Muscle of leg (tissue), 11 donors: Measurements from ENCODE around the gene CRIP1. TPM values are rescaled to one million over a fixed set of nuclear protein-coding genes. Genes with fewer than 3 reads are reported as not detected.

Source experiments
- DNase-seq: peaks from one replicate; pipeline ENCODE4 v3.0.0; 2013
- H3K27ac ChIP-seq: one replicate; pipeline ENCODE4 v1.5.1; 2013; ENCODE audit warnings: mild to moderate bottlenecking, low read length, control low read depth
- H3K27me3 ChIP-seq: one replicate; pipeline ENCODE4 v1.6.1; 2013; ENCODE audit warnings: low read length; ENCODE audit not compliant: control insufficient read depth, insufficient read depth
- H3K36me3 ChIP-seq: one replicate; pipeline ENCODE4 v1.6.1; 2013; ENCODE audit warnings: low read length; ENCODE audit not compliant: control insufficient read depth, insufficient read depth
- H3K4me1 ChIP-seq: one replicate; pipeline ENCODE4 v1.6.1; 2013; ENCODE audit warnings: low read length; ENCODE audit not compliant: control insufficient read depth, insufficient read depth
- H3K4me3 ChIP-seq: one replicate; pipeline ENCODE4 v1.5.1; 2013; ENCODE audit warnings: low read length, control low read depth
- H3K9me3 ChIP-seq: replicated peaks from 2 replicates; pipeline ENCODE4 v1.6.1; 2013; ENCODE audit warnings: low read depth, low read length; ENCODE audit not compliant: control insufficient read depth
- WGBS: methylation state at CpG from one replicate; pipeline ENCODE4 v1.1.5; 2013; ENCODE audit warnings: missing lambda C conversion rate; ENCODE audit not compliant: insufficient coverage; 5-methylcytosine and 5-hydroxymethylcytosine counted together
- polyA plus RNA-seq, 8 donors: library from polyadenylated mRNA; unstranded; fragments of 120-200 nt; gene quantifications; one replicate each; pipeline versions ENCODE4 v1.2.1 to v1.2.3, GENCODE V29; 2013; ENCODE audit warnings: inconsistent platforms in 1 of 8, low replicate concordance in 1 of 8; ENCODE audit not compliant: insufficient read length in 8 of 8, insufficient read depth in 1 of 8
- total RNA-seq: library from RNA; stranded (reverse); fragments of 120-200 nt; gene quantifications from one replicate; pipeline ENCODE4 v1.2.4, GENCODE V29; 2013

CRIP1 gene
- total and polyA plus RNA-seq, 9 donors: 32.6 to 64.4 (median 56.2) TPM

DNA sequence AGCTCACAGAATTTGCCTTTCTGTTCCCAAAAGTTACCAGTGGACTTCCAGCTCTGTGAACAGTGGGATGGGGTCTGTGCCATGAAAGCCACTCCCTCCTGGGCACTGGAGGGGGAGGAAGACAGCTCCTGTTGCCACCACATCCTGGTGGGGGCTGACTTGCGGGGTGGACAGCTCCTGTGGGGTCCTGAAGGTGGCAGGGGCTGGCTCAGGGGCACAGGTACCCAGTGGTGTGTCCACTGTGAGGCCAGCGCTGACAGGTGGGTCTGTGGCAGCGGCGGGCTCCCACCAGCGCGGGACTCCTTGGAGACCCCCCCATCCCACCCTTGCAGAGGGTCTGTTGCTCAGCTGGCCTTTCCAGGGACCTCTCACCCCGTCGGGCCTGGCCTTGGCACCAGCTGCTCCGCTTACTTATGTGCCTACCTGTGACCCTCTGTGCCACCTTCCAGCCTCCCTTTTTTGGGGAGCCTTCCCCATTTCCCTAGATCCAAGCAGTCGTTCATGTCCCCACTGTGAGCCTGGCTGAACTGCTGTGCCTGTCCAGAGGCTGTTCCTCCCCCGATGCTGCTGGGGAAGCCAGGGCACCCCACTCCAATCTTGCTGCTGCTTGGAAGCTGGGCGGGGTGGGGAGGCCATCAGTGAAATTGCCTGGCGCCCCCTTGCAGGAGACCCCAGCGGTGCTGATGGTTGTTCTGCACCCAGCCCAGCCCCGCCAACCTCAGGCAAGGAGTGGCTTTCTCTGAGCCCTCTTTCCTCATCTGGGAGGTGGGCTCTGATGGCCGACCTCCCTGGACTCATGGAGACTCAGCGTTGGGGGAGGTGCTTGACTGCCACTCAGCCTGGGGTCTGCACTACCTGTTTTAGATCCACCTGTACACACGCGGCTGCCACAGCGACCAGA is 6.5 kb downstream of the CRIP1 start:
- no peak overlapping the region for H3K4me3 ChIP-seq
- H3K27ac ChIP-seq: no peak overlapping the region
- peak; percentile 46 for DNase-seq
- H3K36me3 ChIP-seq: peaks cover 7% of the 10 kb centered on the region
- no peaks in the 10 kb centered on the region for H3K27me3 ChIP-seq
- H3K9me3 ChIP-seq: no peaks in the 10 kb centered on the region
- H3K4me1 ChIP-seq: peaks cover 32% of the 10 kb centered on the region
- WGBS: 86% methylated on average over 17 of the region's 20 CpGs

DNA sequence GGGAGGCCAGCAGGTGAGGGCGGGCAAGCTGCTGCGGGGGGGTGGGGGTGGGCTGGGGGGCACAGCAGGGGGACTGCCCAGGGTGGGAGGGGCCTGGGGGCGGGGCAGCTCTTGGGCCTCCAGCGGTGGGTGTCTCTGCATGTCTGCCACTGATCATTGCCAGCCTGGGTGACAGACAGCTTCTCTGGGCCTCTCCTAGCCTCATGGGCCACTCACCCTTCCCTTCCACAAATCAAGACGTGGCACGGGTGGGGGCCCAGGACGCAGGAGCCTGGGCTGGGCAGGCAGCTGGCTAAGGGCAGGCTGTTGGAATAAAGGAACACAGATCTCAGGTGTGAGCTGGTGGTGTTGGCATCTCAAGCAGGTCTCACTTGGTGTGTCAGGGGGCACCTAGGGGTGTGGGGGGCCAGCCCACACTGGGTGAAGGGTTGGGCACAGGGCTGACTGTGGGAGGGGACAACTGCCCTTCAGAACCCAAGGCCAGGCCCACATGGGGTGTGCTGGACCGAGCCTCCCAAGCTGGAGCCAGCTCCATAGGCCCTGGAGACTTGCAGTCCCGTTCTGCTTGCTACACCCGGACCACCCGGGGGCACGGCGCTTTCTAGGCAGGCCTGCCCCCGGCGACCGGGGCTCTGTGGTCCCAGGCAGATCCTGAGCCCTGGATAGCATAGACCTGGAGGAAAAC is 7.4 kb downstream of the CRIP1 start:
- peak; percentile 20 for DNase-seq

DNA sequence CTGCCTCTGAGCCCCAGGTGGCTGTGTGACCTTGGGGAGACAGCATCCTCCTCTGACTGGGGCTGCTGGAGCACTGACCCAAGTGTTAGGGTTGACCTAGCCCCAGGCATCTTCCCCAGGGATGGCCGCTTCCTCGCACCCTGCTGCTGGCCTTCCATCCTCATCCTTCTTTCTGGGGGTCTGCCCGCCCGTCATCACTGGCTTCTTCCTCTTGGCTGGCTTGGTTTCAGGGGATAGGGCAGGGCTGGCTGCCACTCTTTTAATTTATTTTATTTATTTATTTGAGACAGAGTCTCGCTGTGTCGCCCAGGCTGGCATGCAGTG is 7.9 kb downstream of the CRIP1 start:
- DNase-seq: no peak
- 100% methylated on average over 3 of the region's 6 CpGs for WGBS
- H3K4me1 ChIP-seq: peaks cover 29% of the 10 kb centered on the region
- H3K27me3 ChIP-seq: no peaks in the 10 kb centered on the region
- no peak overlapping the region for H3K4me3 ChIP-seq
- H3K36me3 ChIP-seq: peaks cover 15% of the 10 kb centered on the region
- H3K9me3 ChIP-seq: no peaks in the 10 kb centered on the region
- H3K27ac ChIP-seq: no peak overlapping the region

More for the DNA sequence above, 7.4 kb downstream of the CRIP1 start:
- Histone ChIP-seq H3K27ac (no peak overlapping the region), H3K9me3 (no peaks in the 10 kb centered on the region), H3K36me3 (peaks cover 12% of the 10 kb centered on the region), H3K4me1 (peaks cover 31% of the 10 kb centered on the region), H3K4me3 (no peak overlapping the region), H3K27me3 (no peaks in the 10 kb centered on the region)
- WGBS: 91% methylated on average over 10 of the region's 16 CpGs

DNA sequence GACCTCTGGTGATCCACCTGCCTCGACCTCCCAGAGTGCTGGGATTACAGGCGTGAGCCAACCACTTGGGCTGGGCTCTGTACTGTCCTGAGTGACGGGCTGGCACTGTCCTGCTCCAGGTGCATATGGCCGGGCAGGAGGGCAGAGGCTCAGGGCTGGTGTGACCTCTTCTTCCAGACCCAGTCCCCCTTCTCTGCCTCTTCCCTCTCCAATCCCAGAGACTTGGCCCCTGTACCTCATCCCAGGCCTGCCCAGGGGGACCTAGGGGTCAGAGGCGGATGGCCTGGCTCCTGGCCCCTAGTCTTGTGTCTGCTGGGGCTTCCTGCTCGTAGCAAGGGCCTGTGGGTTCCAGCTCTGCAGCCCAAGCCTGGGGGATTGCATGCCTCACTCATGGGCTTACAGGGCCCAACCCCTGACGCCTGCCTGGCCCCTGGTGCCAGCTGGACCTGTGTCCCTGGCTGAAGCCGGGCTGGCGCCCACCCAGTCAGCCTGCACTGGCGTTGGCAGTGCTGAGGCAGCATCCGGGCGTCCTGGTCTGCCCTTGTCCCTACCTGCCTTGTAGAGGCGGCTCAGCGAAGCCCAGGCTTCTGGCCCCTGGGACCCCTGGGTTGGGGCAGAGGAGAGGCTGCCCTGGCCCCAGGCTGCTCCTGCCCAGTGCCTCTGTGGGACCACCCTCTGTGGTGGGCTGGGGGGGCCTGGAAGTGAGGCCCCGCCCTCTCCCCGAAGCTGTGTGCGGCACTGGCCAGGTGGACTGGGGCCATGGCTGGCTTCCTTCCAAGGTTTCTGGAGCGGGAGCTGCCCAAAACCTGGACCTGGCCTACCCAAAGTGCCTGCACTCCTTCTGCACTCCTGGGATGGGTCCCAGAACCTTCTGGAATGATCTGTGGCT is 8.7 kb downstream of the CRIP1 start:
- Histone ChIP-seq H3K9me3 (no peaks in the 10 kb centered on the region), H3K4me1 (peaks cover 29% of the 10 kb centered on the region), H3K27me3 (no peaks in the 10 kb centered on the region), H3K27ac (no peak overlapping the region), H3K36me3 (peaks cover 15% of the 10 kb centered on the region), H3K4me3 (no peak overlapping the region)
- WGBS: 66% methylated on average over 16 of the region's 18 CpGs
- DNase-seq: peak; percentile 11

DNA sequence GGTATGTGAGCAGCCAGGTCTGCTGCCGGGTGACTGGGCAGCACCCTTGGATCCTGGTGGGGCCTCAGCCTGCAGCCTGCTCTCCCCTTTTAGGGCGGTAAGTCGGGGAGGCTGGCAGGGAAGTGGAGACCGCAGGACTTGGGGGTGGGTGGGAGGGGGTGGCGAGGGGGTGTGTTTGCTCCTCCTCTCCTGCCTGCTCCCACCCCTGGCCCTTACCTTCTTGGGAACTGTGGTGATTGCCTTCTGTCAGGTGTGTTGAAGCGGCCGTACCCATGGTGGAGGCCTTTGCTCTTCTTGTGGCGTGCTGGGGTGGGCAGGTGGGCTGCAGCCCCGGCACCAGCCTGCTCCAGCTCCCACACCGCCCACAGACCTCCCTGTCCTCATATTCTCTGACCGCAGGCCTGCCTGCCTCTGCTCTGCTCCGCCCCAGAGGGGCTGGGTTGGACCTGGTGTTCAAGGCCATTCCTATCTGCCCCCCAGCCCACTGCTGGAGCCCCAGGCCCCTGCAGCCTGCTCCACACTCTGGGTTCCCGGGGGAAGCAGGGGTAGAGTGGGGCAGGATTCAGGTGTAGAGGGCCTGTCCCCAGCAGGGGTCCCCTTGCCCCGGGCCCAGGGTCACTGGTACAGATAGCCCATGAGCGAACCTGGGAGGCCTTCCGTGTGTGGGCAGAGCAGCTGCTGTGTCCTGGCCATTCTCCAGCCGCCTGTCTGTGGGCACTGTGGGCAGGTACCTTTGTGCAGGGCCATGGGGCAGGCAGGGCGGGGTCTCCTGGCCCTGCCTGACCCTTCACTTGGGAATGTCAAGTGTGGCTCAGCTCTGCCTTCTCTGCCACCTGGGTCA is 9.5 kb downstream of the CRIP1 start:
- Histone ChIP-seq H3K9me3 (no peaks in the 10 kb centered on the region), H3K4me1 (peaks cover 29% of the 10 kb centered on the region), H3K4me3 (no peak overlapping the region), H3K27me3 (no peaks in the 10 kb centered on the region), H3K36me3 (peaks cover 15% of the 10 kb centered on the region), H3K27ac (no peak overlapping the region)
- DNase-seq: no peak
- 77% methylated on average over 11 of the region's 18 CpGs for WGBS

DNA sequence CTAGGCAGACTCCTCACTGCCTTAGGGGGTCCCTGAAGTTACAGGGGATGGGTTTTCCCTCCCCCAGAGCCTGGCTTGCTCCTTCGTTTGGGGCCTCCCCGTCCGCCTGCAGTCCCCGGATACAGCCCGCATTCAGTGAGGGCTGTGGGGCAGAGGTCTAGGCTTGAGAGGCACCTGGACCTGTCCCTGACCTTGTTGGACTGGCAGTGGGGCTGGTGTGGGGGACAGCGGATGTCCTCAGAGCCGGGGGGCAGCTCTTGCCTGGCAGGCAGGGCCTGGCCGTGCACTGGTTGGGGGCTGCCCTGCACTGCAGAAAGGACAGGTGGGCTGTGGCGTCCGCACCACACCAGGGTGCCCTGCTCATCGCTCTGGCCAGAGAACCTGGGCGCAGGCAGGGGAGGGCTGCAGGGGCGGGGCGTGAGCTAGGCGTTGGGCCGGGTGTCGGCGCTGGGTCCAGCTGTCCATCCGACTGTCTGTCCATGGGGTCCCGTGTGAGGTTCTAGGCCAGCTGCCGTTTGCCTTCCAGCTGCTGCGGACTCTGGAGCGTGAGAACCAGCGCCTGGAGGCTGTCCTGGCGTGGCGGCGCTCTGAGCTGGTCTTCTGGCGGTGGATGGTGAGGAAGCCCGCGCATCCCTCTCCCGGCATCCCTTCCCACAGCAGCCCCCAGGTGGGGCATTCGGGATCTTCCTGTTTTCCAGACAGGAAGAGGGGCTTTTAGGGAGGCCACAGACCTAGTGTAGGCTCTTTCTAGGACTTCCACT is 10.3 kb downstream of the CRIP1 start:
- no peaks in the 10 kb centered on the region for H3K27me3 ChIP-seq
- no peak overlapping the region for H3K27ac ChIP-seq
- WGBS: 87% methylated on average over 28 of the region's 32 CpGs
- DNase-seq: no peak
- peaks cover 25% of the 10 kb centered on the region for H3K4me1 ChIP-seq
- H3K9me3 ChIP-seq: no peaks in the 10 kb centered on the region
- H3K4me3 ChIP-seq: no peak overlapping the region
- peaks cover 14% of the 10 kb centered on the region for H3K36me3 ChIP-seq

DNA sequence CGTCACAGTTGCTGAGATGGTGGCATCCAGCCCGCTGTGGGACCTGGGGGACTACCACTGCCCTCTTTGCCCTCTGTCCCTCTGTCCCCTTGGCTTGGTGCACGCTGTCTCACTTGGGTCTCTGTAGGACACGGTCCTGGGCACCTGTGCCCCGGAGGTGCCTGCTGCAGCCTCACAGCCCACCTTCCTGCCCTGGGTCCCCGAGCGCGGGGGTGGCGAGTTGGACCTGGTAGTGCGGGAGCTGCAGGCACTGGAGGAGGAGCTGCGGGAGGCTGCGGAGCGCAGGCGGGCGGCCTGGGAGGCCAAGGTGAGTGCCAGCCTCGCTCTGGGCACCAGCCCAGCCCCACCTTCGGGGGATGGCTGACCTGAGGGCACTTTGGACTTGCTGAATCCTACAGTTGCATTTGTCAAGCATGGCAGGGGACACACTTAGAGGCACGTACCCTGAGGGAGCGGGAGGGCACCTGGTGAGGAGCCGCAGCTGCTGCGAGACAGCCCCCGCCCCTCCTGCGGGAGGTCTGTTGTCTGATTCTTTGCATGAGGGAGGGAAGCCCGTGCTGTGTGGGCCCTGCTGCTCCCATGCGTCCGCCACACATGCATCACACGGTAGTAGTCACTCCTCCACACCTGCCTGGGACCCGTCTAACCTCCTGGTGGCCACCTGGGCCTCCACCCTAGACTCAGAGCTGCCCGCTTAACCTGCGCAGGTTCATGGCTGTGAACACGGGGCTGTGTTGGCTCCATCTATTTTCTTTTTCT is 11.2 kb downstream of the CRIP1 start:
- Histone ChIP-seq H3K4me1 (peaks cover 23% of the 10 kb centered on the region), H3K4me3 (no peak overlapping the region), H3K36me3 (peaks cover 7% of the 10 kb centered on the region), H3K27ac (no peak overlapping the region), H3K27me3 (no peaks in the 10 kb centered on the region), H3K9me3 (no peaks in the 10 kb centered on the region)
- 90% methylated on average over 28 of the region's 31 CpGs for WGBS
- no peak for DNase-seq

DNA sequence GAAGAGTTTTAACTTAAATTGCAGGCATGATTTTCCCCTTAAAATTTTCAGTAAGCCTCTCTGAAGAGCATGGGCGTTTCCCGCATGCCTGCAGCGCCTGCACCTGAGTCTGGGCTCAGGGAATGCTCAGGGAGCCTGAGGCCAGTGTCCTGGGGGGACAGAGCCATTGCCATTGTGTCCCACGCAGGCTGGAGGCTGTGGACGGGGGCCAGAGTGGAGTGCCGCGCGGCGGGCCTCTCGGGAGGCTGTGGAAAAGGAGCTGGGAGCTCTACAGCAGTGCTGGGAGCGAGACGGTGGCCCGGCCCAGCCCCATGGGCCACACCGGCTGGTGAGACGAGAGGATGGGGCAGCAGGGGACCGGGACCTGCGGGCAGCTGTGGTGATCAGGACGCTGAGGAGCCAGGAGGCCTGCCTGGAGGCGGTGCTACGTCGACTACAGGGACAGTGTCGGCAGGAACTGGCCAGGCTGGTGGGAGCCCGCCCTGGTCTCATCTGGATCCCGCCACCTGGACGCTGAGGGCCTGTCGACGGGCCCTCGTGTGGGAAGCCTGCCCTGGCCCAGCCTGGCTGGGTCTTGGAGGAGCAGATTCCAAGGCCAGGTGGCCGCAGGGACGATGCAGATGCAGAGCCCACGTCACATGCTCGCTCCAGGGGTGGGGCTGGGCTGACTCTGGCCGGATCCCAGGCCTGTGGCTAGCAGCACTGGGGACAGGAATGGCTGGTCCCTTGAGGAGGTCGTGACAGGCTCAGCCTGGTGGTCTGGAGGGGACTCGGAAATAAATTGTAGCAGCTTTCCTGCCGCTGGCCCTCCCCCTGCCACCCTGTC is 12.0 kb downstream of the CRIP1 start:
- no peak for DNase-seq
- Histone ChIP-seq H3K9me3 (no peaks in the 10 kb centered on the region), H3K4me1 (peaks cover 23% of the 10 kb centered on the region), H3K4me3 (no peak overlapping the region), H3K27ac (peak overlapping the region; percentile 47), H3K27me3 (no peaks in the 10 kb centered on the region), H3K36me3 (peaks cover 7% of the 10 kb centered on the region)
- WGBS: 69% methylated on average over 33 of the region's 36 CpGs
